ENCODE results near the gene ZC3H13. TPM values are rescaled to one million over a fixed set of nuclear protein-coding genes. Genes with fewer than 3 reads are reported as not detected.

The ZC3H13 gene
- total RNA-seq, 1 donor from 2014 or later: 44.9 TPM

DNA sequence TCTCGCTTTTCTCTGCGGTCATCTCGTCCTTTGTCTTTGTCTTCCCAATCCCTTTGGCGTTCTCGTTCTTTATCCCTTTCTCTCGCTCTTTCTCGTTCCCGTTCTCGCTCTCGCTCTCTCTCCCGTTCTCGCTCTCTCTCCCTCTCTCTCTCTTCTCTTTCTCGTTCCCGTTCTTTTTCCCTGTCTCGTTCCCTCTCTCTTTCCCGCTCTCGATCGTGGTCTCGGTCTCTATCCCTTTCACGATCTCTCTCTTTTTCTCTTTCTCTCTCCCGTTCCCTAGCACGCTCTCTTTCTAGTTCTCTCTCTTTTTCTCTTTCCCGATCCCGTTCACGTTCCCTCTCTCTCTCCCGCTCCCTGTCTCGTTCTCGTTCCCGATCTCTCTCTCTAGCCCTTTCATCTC is 77.2 kb downstream of the ZC3H13 start:
- Mint-ChIP-seq H3K27me3 (ENCODE audit: unreplicated experiment) (no peaks in the 10 kb centered on the region), H3K36me3 (ENCODE audit: low read depth, unreplicated experiment) (peaks cover 23% of the 10 kb centered on the region), H3K9me3 (ENCODE audit: unreplicated experiment) (no peaks in the 10 kb centered on the region), H3K4me1 (ENCODE audit: unreplicated experiment) (no peaks in the 10 kb centered on the region), H3K27ac (ENCODE audit: unreplicated experiment) (peak overlapping the region; percentile 10), H3K4me3 (ENCODE audit: unreplicated experiment) (peak overlapping the region; percentile 2)
- DNase-seq (ENCODE audit: low spot score): no peak
- TF ChIP-seq, protein P1, sequence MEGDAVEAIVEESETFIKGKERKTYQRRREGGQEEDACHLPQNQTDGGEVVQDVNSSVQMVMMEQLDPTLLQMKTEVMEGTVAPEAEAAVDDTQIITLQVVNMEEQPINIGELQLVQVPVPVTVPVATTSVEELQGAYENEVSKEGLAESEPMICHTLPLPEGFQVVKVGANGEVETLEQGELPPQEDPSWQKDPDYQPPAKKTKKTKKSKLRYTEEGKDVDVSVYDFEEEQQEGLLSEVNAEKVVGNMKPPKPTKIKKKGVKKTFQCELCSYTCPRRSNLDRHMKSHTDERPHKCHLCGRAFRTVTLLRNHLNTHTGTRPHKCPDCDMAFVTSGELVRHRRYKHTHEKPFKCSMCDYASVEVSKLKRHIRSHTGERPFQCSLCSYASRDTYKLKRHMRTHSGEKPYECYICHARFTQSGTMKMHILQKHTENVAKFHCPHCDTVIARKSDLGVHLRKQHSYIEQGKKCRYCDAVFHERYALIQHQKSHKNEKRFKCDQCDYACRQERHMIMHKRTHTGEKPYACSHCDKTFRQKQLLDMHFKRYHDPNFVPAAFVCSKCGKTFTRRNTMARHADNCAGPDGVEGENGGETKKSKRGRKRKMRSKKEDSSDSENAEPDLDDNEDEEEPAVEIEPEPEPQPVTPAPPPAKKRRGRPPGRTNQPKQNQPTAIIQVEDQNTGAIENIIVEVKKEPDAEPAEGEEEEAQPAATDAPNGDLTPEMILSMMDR (IDR thresholded peaks at IDR 0.05; ENCODE audit: unreplicated experiment): no peak

DNA sequence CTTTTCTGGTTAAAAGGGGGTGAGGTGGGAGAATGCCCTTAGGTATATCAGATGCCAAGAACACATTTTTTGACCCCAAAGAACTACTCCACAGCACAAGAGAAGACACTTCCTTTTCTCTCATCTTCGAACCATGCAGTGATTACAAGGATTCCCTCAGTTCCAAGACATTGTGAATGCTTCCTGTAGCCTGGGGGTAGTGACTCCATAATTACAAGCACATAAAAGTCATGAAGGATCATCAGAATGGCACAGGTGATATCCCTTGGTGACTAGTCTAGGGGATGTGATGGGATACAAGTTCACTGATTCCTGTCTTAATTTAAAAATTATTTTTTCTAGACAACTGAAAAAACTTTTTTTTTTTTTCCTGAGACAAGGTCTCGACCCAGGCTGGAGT is 78.0 kb downstream of the ZC3H13 start:
- Mint-ChIP-seq H3K36me3 (ENCODE audit: low read depth, unreplicated experiment) (peaks cover 25% of the 10 kb centered on the region), H3K27me3 (ENCODE audit: unreplicated experiment) (no peaks in the 10 kb centered on the region), H3K27ac (ENCODE audit: unreplicated experiment) (no peak overlapping the region), H3K4me3 (ENCODE audit: unreplicated experiment) (no peak overlapping the region), H3K9me3 (ENCODE audit: unreplicated experiment) (no peaks in the 10 kb centered on the region), H3K4me1 (ENCODE audit: unreplicated experiment) (no peaks in the 10 kb centered on the region)
- DNase-seq (ENCODE audit: low spot score): no peak
- TF ChIP-seq, protein P1 (IDR thresholded peaks at IDR 0.05; ENCODE audit: unreplicated experiment): no peak

DNA sequence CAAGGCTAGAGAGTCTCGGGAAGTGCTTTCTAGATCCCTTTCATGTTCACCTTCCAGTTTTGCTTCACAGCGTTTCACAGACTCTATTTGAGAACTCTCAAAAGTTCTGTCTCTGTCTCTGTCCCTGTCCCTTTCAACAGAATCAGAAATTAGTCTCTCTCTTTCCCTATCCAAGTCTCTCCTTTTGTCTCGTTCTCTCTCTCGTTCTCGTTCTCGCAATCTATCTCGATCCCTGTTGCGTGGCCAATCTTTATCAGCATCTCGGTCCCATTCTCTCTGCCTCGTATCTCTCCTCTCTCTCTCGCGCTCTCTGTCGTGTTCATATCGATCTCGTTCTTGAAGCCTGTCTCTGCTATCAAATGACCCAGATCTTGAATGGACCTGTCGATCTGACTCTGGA is 85.0 kb downstream of the ZC3H13 start:
- no peak for DNase-seq (ENCODE audit: low spot score)
- Mint-ChIP-seq H3K36me3 (ENCODE audit: low read depth, unreplicated experiment) (peaks cover 21% of the 10 kb centered on the region), H3K4me1 (ENCODE audit: unreplicated experiment) (no peaks in the 10 kb centered on the region), H3K9me3 (ENCODE audit: unreplicated experiment) (no peaks in the 10 kb centered on the region), H3K4me3 (ENCODE audit: unreplicated experiment) (no peak overlapping the region), H3K27ac (ENCODE audit: unreplicated experiment) (peak overlapping the region; percentile 4), H3K27me3 (ENCODE audit: unreplicated experiment) (peaks cover 2% of the 10 kb centered on the region)
- TF ChIP-seq, protein P1 (IDR thresholded peaks at IDR 0.05; ENCODE audit: unreplicated experiment): no peak

DNA sequence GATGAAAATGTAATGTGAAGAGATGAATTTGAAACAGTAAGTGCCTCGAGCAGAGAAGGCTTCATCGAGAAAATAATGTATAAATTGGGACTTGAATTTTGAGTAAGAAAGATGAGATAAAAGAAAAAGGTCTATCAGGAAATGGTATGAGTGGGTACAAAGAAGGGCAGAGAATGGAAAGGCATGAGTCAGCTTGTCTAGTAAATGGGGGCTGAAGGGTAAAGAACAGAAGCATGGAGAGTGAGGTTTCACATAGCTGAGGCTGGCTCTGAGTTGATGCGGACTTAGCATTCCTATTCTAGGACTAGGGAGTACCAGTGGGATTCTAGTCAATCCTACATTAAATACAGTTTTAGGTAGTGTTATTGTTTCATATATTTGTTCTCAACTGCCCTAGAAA is 85.8 kb downstream of the ZC3H13 start:
- Mint-ChIP-seq H3K4me3 (ENCODE audit: unreplicated experiment) (no peak overlapping the region), H3K27me3 (ENCODE audit: unreplicated experiment) (peaks cover 2% of the 10 kb centered on the region), H3K9me3 (ENCODE audit: unreplicated experiment) (no peaks in the 10 kb centered on the region), H3K36me3 (ENCODE audit: low read depth, unreplicated experiment) (peaks cover 20% of the 10 kb centered on the region), H3K4me1 (ENCODE audit: unreplicated experiment) (no peaks in the 10 kb centered on the region), H3K27ac (ENCODE audit: unreplicated experiment) (no peak overlapping the region)
- DNase-seq (ENCODE audit: low spot score): no peak
- TF ChIP-seq, protein P1 (IDR thresholded peaks at IDR 0.05; ENCODE audit: unreplicated experiment): no peak

DNA sequence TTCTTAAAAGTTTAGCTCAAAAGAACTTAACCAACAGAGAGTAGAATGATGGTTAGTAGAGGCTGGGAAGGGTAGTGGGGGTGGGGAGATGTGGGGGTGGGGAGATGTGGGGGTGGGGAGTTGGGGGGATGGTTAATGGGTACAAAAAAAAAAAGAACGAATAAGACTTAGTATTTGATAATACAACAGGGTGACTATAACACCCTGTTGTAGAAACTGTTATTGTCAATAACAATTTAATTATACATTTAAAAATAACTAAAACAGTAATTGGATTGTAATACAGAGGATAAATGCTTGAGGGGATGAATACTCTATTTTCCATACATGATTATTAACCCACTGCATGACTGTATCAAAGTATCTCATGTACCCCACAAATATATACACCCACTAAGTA is 91.1 kb downstream of the ZC3H13 start:
- no peaks in the 10 kb centered on the region for H3K9me3 Mint-ChIP-seq (ENCODE audit: unreplicated experiment)
- H3K4me1 Mint-ChIP-seq (ENCODE audit: unreplicated experiment): no peaks in the 10 kb centered on the region
- DNase-seq (ENCODE audit: low spot score): no peak
- H3K36me3 Mint-ChIP-seq (ENCODE audit: low read depth, unreplicated experiment): peaks cover 7% of the 10 kb centered on the region
- H3K27ac Mint-ChIP-seq (ENCODE audit: unreplicated experiment): no peak overlapping the region
- TF ChIP-seq, protein P1 (IDR thresholded peaks at IDR 0.05; ENCODE audit: unreplicated experiment): no peak
- no peak overlapping the region for H3K4me3 Mint-ChIP-seq (ENCODE audit: unreplicated experiment)
- no peaks in the 10 kb centered on the region for H3K27me3 Mint-ChIP-seq (ENCODE audit: unreplicated experiment)
